ENCODE results near the gene CCDC80. TPM values are rescaled to one million over a fixed set of nuclear protein-coding genes. Genes with fewer than 3 reads are reported as not detected.
"Not testable (repeated sequence)": the region's sequence is repeated elsewhere in the genome, so short reads cannot be mapped to it uniquely, and the experiment has no call there.

The CCDC80 gene
- total RNA-seq, 1 experiment from 2014 or later = 2.3 TPM

DNA sequence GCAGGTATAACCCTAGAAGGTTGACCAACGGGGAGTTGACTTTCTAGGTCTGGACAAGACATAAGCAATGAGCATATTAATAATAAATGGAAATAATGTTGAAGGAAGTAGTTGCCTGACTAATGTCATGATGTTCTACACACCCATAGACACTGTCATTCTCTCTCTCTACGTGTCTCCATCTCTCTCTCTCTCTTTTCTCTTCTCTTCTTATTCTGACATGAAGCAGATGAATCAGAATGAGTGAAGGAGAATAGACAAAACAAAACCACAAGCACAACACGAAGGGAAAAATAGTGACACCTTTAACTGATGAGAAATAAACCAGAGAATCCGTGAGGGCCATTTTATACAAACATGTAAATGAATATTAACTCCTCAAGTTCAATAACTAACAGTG is 26.7 kb upstream of the CCDC80 start:
- DNase-seq (ENCODE audit: low spot score) = no peak
- in situ Hi-C loops (cut with HindIII; ENCODE audit: low sequenced_read_pairs) = no loop called here

DNA sequence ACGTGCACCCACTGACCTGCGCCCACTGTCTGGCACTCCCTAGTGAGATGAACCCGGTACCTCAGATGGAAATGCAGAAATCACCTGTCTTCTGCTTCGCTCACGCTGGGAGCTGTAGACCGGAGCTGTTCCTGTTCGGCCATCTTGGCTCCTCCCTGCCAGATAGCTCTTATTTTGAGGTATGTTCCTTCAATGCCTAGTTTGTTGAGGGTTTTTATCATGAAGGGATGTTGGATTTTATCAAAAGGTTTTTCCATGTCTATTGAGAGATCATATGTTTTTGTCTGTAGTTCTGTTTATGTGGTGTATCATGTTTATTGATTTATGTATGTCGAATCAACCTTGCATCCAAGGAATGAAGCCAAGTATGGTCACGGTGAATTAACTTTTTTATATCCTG is 24.1 kb upstream of the CCDC80 start:
- in situ Hi-C loops (cut with HindIII; ENCODE audit: low sequenced_read_pairs); DNase-seq (ENCODE audit: low spot score): not testable (repeated sequence)

DNA sequence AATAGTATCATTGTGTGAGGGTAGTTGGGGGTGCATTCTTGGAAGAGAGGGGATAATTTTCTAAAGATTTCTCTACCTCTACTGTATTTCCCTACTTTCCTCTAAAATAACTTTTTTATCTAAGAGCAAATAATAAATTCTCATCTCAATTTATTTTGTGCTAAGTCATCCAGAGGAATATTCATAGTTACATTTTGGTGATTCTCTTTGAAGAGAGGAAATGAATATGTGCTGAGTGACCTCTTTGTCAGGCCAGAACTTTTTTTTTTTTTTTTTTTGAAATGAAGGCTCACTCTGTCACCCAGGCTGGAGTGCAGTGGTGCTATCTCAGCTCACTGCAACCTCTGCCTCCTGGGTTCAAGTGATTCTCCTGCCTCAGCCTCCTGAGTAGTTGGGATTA is 15.1 kb upstream of the CCDC80 start:
- DNase-seq (ENCODE audit: low spot score) = no peak
- in situ Hi-C loops (cut with HindIII; ENCODE audit: low sequenced_read_pairs) = no loop called here

DNA sequence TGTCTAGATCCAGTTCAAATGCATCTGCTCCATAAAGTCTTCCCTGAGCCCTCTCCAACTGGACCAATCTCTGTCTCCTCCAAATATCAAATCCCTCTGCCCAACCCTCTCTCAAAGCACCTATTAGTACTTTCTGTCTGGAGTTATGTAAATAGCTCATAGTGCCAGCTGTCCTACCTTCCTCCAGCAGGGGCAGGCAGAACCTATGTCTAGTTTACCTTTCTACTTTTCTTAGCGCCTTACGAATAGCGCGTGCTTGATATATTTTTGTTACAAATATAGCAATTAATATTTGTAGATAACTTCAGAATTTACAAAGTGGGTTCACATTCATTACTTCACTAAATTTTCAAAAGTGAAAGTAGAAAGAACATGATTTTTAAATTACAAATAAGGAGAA is 14.0 kb upstream of the CCDC80 start:
- in situ Hi-C loops (cut with HindIII; ENCODE audit: low sequenced_read_pairs) = no loop called here

DNA sequence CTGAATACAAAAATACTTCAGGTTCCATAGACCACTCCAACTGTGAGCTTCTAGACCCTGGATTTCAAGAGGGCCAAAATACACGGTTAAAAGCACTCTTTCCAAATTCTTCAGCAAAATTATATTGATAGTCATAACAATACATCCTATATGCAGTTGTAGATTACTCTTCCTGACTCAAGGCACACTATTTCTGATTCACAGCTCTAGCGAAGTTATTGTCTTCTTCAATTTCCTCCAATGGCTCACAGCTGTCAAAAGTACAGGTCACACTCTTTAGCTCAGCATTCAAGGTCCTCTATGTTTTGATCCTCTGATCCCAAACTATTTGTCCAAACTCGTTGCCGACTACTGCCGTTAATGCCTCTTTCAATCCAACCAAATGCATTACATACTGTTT is 13.5 kb upstream of the CCDC80 start:
- no peak for DNase-seq (ENCODE audit: low spot score)
- in situ Hi-C loops (cut with HindIII; ENCODE audit: low sequenced_read_pairs) = no loop called here

More for the DNA sequence above, 14.0 kb upstream of the CCDC80 start:
- DNase-seq (ENCODE audit: low spot score) = no peak

DNA sequence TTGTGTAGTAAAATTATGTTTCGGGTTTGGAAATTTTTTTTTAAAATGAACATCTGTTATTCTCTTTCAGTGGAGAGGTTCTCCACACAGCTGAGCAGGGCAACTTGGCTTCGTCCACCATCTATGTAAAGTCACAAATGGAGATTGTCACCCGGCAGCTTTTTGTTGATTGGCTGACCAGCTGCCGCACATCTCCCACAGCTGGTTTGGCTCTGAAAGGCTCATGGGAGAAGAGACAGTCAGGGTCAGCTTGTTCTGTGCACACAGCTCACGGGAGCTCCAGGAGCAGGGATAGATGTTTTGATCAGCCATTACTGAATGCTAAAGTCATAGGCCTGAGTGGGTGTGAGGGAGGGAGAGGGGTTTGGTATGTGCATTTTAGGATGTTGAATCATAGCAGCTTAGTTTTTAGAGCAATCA is 12.9 kb upstream of the CCDC80 start:
- no peak for DNase-seq (ENCODE audit: low spot score)
- in situ Hi-C loops (cut with HindIII; ENCODE audit: low sequenced_read_pairs) = no loop called here

DNA sequence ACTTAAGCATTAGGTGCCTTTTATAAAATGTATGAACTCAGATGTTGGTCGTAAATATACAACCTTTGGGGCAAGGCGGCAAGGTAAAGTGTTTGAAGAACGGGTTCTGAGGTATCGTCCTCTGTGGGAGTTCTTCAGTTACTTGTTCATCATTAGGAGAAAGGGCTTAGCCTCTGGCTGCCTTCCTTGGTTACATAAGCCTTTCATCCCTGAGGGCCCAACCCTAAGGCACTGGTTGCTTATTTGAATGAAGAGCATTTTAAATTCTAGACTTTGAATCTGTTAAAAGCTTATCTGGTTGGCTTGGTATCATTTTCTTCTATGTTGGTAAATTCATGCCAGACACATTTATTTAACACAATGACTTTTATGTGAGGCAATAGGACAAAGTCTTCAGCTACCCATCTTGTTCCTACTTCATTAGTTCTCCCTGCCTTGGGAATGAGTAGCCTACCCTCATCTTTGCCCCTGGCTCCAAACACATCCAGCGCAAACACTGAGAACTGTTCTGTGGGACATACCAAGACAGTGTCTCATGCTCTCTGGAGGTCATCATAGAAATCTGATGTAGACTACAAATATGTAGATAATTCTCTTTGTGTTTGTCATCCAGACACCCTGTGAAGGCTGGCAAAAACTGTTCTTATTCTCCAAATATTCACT is 12.4 kb upstream of the CCDC80 start:
- no peak for DNase-seq (ENCODE audit: low spot score)
- in situ Hi-C loops (cut with HindIII; ENCODE audit: low sequenced_read_pairs) = no loop called here

DNA sequence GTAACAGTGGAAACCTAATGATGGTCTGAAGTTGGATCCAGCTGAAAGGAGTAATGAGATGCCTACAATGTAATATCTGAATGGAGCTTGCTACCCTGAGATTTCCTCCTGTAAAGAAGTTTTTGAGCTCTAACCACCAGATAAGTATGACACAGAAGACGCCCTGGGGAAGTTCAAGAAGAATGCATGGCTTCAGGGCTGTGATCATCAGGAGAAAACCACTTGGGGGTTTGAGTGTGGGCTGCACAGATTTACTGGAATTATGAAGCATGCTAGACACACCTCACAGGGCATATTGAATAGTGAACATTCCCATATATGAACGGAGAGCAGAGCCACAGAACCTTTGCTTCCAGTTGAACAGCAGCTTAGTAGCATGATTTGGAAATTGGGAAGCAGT is 10.6 kb upstream of the CCDC80 start:
- DNase-seq (ENCODE audit: low spot score) = no peak
- in situ Hi-C loops (cut with HindIII; ENCODE audit: low sequenced_read_pairs) = no loop called here

DNA sequence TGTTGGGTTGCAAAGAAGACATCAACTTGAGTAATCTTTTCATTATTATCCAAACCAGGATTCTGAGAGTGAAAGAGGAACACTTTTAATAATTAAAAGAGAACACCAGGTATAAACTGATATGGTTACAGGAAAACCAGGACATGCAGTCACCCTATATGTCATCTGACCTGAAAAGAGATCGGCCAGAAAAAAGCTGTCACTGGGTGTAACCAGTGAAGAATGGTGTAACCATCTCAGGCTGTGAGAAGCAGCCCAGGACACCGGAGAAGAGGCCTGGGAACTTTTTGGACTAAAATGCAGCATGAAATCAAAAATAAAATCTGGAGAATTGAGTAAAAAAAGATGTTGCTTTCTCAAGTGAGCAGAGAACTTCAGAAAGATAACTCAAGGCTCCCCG is 10.1 kb upstream of the CCDC80 start:
- DNase-seq (ENCODE audit: low spot score) = no peak
- in situ Hi-C loops (cut with HindIII; ENCODE audit: low sequenced_read_pairs) = no loop called here

DNA sequence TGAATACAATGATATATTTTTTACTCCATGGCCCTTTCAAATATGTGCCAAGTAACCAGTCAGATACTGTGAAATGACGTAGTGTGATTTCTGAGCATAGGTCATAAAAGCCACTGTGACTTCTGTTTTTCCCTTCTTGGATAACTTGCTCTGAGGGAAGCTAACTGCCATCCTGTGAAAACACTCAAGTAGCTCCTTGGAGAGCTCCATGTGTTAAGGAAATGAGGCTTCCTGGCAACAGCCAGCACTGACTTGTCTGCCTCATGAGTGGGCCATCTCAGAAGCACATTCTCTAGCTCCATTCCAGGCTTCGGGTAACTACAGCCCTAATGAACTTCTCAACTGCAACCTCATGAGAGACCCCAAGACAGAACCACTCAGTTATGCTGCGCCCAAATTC is 9.5 kb upstream of the CCDC80 start:
- in situ Hi-C loops (cut with HindIII; ENCODE audit: low sequenced_read_pairs) = no loop called here
- no peak for DNase-seq (ENCODE audit: low spot score)

DNA sequence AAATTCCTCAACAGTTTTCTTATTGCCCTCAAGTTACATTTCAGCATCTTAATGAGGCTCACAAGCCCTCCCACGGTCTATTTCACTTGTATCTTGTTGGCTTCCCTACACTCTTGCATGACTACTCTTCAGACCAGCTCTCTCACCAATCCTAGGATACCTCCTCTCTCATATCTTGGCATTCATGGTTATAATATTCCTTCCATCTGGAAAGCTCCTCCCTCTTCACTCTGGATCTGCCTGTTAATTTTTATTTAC is 8.5 kb upstream of the CCDC80 start:
- DNase-seq (ENCODE audit: low spot score) = no peak
- in situ Hi-C loops (cut with HindIII; ENCODE audit: low sequenced_read_pairs) = no loop called here

DNA sequence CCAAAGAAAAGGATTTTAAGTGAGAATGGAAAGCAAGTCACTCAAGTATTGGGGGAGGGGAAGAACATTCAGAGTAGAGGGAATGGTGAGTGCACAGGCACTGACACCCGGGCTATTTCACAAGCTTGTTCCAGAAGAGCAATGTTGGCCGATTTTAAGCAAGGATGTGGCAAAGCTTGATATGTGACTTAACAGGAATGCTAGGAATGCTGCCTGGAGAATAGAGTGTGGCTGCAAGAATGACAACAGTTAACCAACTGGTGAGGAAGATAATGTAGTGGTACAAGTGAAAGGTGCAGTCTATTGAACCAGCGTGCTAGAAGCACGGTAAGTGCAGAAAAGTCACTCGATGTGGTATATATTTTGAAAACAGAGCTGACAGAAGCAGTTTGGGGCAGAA is 6.2 kb upstream of the CCDC80 start:
- in situ Hi-C loops (cut with HindIII; ENCODE audit: low sequenced_read_pairs) = no loop called here
- DNase-seq (ENCODE audit: low spot score) = no peak

DNA sequence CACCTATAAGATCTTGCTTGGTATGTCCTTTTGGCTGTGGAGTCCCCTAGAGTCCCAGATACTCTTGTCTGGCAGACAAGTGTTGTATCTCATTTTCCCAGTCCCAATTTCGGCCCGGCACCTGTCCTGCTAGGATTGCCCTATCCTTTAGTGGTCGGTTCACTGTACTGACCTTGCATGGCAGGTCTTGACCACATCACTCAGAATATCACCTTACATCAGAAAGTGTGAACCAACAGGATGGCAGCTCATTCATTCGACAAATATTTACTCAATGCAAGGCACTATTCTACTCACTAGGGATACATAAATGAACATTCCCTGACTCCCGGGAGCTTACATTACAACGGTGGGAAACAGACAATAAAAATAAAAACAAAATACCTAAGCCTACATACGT is 5.7 kb upstream of the CCDC80 start:
- no peak for DNase-seq (ENCODE audit: low spot score)
- in situ Hi-C loops (cut with HindIII; ENCODE audit: low sequenced_read_pairs) = no loop called here

DNA sequence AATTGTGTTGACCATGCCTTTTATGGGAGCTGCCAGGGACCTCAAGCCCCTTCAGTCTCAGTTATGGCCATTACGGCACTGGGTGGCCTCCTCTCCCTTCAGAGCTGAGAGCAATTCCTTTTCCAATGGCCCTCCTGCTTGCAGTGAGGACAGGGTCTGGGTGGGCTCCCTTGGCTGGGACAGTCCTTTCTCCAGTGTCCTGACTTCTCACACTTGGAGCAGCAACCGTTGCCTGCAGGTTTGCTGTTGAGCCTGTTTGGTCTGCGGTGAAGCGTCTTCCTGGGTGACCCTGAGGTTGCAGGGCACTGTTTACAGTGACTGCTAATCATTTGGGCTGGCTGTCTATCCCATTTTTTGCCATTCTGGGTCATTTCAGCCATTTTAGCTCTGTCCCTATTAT is 3.5 kb upstream of the CCDC80 start:
- no peak for DNase-seq (ENCODE audit: low spot score)
- in situ Hi-C loops (cut with HindIII; ENCODE audit: low sequenced_read_pairs) = no loop called here

DNA sequence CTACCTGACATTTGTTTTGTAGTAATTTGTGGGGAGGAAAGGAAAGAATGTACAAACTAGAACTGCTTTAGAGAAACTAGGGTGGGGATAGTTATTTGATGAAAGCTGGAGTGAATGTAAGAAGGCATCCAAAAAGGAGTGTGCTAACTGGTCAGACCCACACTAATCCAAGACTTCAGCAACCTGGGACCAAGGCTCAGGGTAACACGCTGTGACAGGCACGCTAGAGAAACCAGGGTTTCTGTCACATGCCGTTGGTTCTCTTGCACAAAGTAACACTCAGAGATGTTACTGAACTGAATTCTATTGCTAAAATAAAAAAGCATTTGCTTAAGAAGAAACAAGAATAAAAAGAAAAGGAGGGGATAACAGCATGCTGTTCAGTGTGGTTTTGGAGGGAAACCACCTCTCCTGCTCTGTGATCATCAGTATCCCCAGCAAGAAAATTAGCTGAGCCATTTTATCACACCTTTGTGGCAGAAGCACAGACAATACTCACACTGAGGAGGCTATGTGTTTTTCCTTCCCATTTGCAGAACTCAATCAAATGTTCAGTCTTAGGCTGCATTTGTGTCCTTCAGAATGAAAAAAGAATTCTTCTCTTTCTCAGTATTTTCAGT is 2.8 kb upstream of the CCDC80 start:
- no peak for DNase-seq (ENCODE audit: low spot score)
- in situ Hi-C loops (cut with HindIII; ENCODE audit: low sequenced_read_pairs) = no loop called here

DNA sequence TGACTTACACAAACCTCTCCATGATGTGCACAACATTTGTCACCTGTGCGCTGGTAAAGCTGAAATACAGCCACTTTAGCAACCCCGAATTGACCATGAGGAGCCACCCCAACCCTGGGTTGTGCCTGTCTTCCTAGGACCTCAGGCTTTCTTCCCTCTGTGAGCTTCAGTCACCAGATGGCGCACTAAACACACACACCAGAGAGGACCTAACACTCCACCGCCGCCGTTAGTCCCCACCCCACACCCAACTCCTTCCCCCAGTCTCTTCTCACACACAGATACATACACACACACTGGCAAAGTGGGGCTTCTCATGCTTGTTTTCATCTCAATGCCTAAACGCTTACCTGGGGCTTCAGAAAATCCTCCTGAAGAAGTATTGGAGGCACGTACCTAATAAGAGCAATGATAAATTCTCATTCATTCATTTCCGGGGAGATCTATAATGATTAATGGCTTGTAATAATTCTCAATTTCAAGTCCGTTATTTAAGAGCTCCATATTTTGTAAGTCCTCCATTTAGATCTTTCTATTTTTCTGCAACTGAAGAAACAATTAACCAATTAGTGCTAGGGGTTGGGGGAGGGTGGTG is 2.1 kb upstream of the CCDC80 start:
- peak; percentile 62 for DNase-seq (ENCODE audit: low spot score)
- in situ Hi-C loops (cut with HindIII; ENCODE audit: low sequenced_read_pairs) = no loop called here

DNA sequence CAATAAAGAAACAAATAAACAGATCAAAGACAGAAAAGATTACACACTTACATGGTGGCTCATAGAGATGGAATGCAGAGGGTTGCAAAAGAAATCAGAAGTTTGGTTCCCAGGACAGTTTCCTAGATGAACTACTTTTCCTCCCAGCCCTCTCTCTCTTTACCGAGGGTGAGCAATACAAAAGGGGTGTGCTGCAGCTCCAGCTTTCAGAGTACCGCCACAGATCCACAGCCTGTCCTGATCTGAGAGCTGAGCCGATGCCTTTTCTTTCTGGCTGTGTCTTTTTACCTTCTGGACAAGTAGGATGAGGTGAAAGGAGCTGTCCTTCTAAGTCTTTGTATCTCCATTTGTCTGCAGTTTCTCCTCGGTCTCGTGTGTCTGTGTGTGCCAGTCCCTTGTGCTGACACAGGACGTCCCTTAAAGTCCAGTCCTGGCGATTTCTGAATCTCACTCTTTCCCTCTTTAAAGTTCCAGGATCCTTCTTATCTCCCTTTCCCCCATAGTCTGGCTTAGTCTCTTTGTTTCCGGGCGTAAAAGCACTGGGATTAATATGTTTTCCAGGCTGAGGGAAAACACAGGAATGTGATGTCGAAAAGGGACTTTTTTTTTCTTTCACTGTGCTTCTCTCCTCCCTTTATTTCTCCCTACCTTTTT is 540 bp downstream of the CCDC80 start:
- no peak for DNase-seq (ENCODE audit: low spot score)
- in situ Hi-C loops (cut with HindIII; ENCODE audit: low sequenced_read_pairs) = no loop called here

DNA sequence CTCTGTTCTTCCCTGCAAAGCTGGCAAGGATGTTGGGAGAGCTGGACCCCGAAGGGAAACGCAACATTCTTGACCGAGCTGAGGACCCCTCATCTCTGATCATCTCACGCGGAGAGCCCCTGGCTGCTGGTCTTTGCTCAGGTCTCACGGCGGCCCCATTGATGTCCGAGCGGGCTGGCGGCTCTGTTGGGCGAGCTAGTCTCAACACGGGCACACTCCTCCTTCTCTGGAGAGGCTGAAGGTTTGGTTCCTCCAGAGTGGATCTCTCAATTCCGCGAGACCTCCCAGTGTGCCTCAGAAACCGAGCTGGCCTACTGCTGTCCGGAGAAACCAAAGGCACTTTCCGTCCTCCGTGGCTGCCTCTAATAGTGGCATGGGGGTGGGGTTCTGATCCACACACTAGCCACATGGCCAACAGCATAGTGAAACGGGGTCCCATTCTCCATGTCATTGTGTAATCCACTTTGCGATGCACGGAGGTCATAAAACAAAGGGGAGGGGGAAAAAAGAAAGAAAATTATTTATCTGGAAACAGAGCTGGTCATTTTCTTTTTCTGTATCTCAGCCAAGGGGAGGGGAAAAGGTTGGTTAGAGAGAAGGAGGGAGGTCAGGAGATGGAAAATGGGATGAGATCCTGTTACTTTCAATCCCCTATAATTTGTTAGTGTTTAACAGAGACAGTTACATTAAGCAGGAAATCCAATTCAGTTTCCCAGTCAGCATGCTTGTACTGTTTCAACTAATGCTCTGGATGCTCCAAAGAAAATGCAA is 1.3 kb downstream of the CCDC80 start:
- in situ Hi-C loops (cut with HindIII; ENCODE audit: low sequenced_read_pairs) = no loop called here
- DNase-seq (ENCODE audit: low spot score) = no peak

DNA sequence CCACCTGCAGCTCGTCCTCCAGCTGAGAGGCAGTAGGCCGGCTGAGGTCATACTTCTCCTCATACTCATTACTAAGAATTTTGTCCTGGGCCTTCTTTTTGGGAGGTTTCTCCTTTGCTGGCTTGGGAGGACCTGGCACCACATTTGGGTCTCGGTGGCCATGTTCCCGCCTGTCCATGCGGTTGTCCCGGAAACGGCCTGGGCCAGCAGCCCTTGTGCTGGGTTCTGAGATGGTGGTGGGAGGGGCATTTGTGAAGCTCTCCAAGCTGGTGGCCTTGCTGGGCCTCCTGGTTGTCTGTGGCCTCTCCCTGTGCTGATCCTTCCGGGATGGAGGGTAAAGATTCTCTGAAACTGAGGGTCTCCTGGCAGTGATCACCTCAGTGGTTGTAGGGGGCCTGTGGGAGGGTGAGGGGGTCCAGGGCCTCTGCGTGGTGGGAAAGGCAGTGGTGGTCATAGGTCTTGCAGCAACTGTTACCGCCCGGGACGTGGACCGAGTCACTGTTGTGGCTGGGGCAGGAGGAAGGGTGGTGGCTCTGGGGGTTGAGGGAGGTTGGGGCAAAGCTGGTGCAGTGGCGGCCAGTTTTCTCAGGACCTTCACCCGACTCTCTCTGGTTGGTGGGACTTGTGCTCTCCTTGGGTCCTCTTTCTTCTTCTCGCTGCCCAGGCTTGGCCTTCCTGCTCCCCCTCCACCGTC is 2.5 kb downstream of the CCDC80 start:
- in situ Hi-C loops (cut with HindIII; ENCODE audit: low sequenced_read_pairs) = no loop called here
- no peak for DNase-seq (ENCODE audit: low spot score)
